GM12878 (cell line): ENCODE results near the gene POU5F1. TPM values are rescaled to one million over a fixed set of nuclear protein-coding genes. Genes with fewer than 3 reads are reported as not detected.

Experiments used
- BCL3 ChIP-seq: IDR thresholded peaks from 2 replicates; pipeline ENCODE4 v1.6.1; 2011; ENCODE audit warnings: borderline replicate concordance, low read depth, mild to moderate bottlenecking, moderate library complexity, low read length; ENCODE audit not compliant: insufficient read depth, poor library complexity, severe bottlenecking
- BCLAF1 ChIP-seq: fragments of 450-650 bp; IDR thresholded peaks from 2 replicates; pipeline ENCODE4 v1.6.1; 2017; ENCODE audit warnings: antibody characterized with exemption, mild to moderate bottlenecking, moderate library complexity
- CBFB ChIP-seq: IDR thresholded peaks from 2 replicates; pipeline ENCODE4 v1.6.1; 2016; ENCODE audit warnings: antibody characterized with exemption, low read depth
- FOXK2 ChIP-seq: fragments of 450-650 bp; IDR thresholded peaks from 2 replicates; pipeline ENCODE4 v1.6.1; 2017; ENCODE audit warnings: mild to moderate bottlenecking, moderate library complexity
- HDGF ChIP-seq: fragments of 450-650 bp; IDR thresholded peaks from 2 replicates; pipeline ENCODE4 v1.6.1; 2016; ENCODE audit warnings: antibody characterized with exemption
- KAT2A ChIP-seq: conservative IDR thresholded peaks from 2 replicates; pipeline ENCODE4 v1.6.1; 2011; ENCODE audit warnings: low read depth, low read length; ENCODE audit not compliant: control insufficient read depth
- LARP7 ChIP-seq: fragments of 450-650 bp; IDR thresholded peaks from 2 replicates; pipeline ENCODE4 v1.6.1; 2017; ENCODE audit warnings: mild to moderate bottlenecking
- MXI1 ChIP-seq: fragments of 150-350 bp; IDR thresholded peaks from 2 replicates; pipeline ENCODE4 v1.6.1; 2011; ENCODE audit warnings: low read depth, mild to moderate bottlenecking, inconsistent platforms, low read length, improper control_type of control experiment
- NFYB ChIP-seq: IDR thresholded peaks from 2 replicates; pipeline ENCODE4 v1.6.1; 2011; ENCODE audit warnings: low read depth, mild to moderate bottlenecking, low read length, improper control_type of control experiment, moderate library complexity; ENCODE audit not compliant: insufficient read depth
- SREBF1 ChIP-seq: IDR thresholded peaks from 2 replicates; pipeline ENCODE4 v1.6.1; 2012; ENCODE audit warnings: mild to moderate bottlenecking, low read length
- STAT3 ChIP-seq: IDR thresholded peaks from 2 replicates; pipeline ENCODE4 v1.6.1; 2011; ENCODE audit warnings: low read depth, low read length, improper control_type of control experiment
- ZBED1 ChIP-seq: IDR thresholded peaks from 2 replicates; pipeline ENCODE4 v1.6.1; 2016; ENCODE audit warnings: borderline replicate concordance
- ZBTB33 ChIP-seq: fragments of 450-650 bp; IDR thresholded peaks from 2 replicates; pipeline ENCODE4 v1.6.1; 2017; ENCODE audit warnings: mild to moderate bottlenecking
- polyA plus RNA-seq, 11 experiments: library from polyadenylated mRNA; depleted of rRNA in 4 of 11; unstranded in 6 of 11; stranded (reverse) in 5 of 11; fragments of >200 nt; fragmentation: Nextera tagmentation in 4 of 11; fragmentation: Illumina TruSeq in 1 of 11; extraction: Ambion mirVana in 4 of 11; extraction: Trizol in 1 of 11; gene quantifications; 1 replicate in 1 of 11; 2 replicates in 10 of 11; pipeline versions ENCODE4 v1.2.1 to v1.2.3, GENCODE V29; 2011 to 2016; ENCODE audit warnings: inconsistent platforms in 2 of 11, missing spikeins in 2 of 11, low read depth in 1 of 11
- total RNA-seq, 4 experiments: library from RNA; depleted of rRNA in 3 of 4; stranded (reverse); fragments of >200 nt in 3 of 4; fragmentation: Illumina TruSeq in 1 of 4; extraction: Trizol in 1 of 4; gene quantifications; 2 replicates each; pipeline versions ENCODE4 v1.2.1 to v1.2.3, GENCODE V29; 2013 to 2021

The POU5F1 gene
- total and polyA plus RNA-seq, 10 of the 15 experiments (the other 5 are each of a cell fraction or from before 2014, with no cell fraction given), result 1.4 to 5.5 (median 3.2) TPM

DNA sequence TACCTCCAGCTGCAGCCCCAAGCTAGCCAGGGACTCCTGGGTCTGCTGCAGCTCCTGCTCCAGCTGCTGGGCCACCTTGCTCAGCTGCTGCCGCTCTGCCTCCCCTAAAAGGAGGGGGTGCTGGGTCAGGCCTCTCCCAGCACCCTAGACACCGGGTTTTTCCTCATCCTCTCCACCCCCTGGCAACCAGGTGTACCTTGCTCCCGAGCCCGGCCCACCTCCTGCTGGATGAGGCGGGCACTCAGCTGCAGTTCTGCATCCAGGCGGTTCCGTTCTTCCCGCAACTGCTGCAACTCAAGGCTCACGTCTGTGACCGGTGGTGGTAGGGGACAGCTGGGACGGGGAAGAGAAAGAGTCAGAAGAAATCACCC, 25.5 kb downstream of the POU5F1 start (continued):
- TF ChIP-seq KAT2A (no peak), ZBTB33 (no peak), ZBED1 (no peak), CBFB (no peak), BCLAF1 (no peak), STAT3 (no peak), MXI1 (no peak), SREBF1 (no peak), HDGF (no peak), BCL3 (no peak), LARP7 (no peak), NFYB (no peak), FOXK2 (no peak)
